ENCODE measurements around the gene MDM2. TPM values are rescaled to one million over a fixed set of nuclear protein-coding genes. Genes with fewer than 3 reads are reported as not detected.

Gene MDM2
- polyA plus RNA-seq, 3 donors = 16.2 to 39.9 (median 27.6) TPM

- peaks cover 4% of the 10 kb centered on the region for H3K79me2 ChIP-seq (ENCODE audit: insufficient read depth, low read length)
- no CpG with 5 or more reads among the region's 2 CpGs for WGBS (ENCODE audit: insufficient coverage)
- no peak overlapping the region for H3K4me3 Mint-ChIP-seq
- intact Hi-C loops (cut with micrococcal nuclease) = no loop called here
- H3K27ac Mint-ChIP-seq = no peak overlapping the region
- TF ChIP-seq, protein P1, sequence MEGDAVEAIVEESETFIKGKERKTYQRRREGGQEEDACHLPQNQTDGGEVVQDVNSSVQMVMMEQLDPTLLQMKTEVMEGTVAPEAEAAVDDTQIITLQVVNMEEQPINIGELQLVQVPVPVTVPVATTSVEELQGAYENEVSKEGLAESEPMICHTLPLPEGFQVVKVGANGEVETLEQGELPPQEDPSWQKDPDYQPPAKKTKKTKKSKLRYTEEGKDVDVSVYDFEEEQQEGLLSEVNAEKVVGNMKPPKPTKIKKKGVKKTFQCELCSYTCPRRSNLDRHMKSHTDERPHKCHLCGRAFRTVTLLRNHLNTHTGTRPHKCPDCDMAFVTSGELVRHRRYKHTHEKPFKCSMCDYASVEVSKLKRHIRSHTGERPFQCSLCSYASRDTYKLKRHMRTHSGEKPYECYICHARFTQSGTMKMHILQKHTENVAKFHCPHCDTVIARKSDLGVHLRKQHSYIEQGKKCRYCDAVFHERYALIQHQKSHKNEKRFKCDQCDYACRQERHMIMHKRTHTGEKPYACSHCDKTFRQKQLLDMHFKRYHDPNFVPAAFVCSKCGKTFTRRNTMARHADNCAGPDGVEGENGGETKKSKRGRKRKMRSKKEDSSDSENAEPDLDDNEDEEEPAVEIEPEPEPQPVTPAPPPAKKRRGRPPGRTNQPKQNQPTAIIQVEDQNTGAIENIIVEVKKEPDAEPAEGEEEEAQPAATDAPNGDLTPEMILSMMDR (IDR thresholded peaks at IDR 0.05) = no peak
- H3K4me1 Mint-ChIP-seq = no peaks in the 10 kb centered on the region
- H3K27me3 ChIP-seq (ENCODE audit: control insufficient read depth in 2 of 2, insufficient read depth in 2 of 2, low read length in 2 of 2) = no peaks in the 10 kb centered on the region
- no peak overlapping the region for H3K4me2 ChIP-seq (replicated peaks; ENCODE audit: extremely low read depth, low read length, poor library complexity, severe bottlenecking)
- peaks cover 61% of the 10 kb centered on the region for H4K20me1 ChIP-seq (ENCODE audit: insufficient read depth, low read length)
- peaks cover 60 to 88% of the 10 kb centered on the region in 2 donors for H3K36me3 ChIP-seq (replicated peaks in 1 of 2; ENCODE audit: control insufficient read depth in 1 of 2, insufficient read depth in 2 of 2, low read length in 2 of 2)
- no peak overlapping the region for H3K9ac ChIP-seq (ENCODE audit: insufficient read depth, low read length, poor library complexity, severe bottlenecking)
- H3K36me3 Mint-ChIP-seq = peaks cover 50 to 70% of the 10 kb centered on the region in 2 donors
- no peak for DNase-seq
- H3K4me1 ChIP-seq (ENCODE audit: control insufficient read depth in 1 of 2, insufficient read depth in 2 of 2, low read length in 2 of 2) = no peaks in the 10 kb centered on the region
- no peaks in the 10 kb centered on the region for H3K9me3 ChIP-seq (replicated peaks in 1 of 2; ENCODE audit: control insufficient read depth in 1 of 2, insufficient read depth in 1 of 2, low read length in 2 of 2)
- H2AFZ ChIP-seq (ENCODE audit: insufficient read depth, low read depth, low read length, poor library complexity, severe bottlenecking) = no peak overlapping the region
- peaks cover 0 to 1% (median 0%) of the 10 kb centered on the region in 3 donors for H3K27me3 Mint-ChIP-seq (ENCODE audit: low read depth in 3 of 3)
- H3K27ac ChIP-seq (ENCODE audit: low read depth in 1 of 2, low read length in 2 of 2) = no peak overlapping the region
- H3K4me3 ChIP-seq (replicated peaks in 1 of 3; ENCODE audit: low read depth in 2 of 3, low read length in 3 of 3) = no peak overlapping the region
- no peaks in the 10 kb centered on the region for H3K9me3 Mint-ChIP-seq
These were observed 33.7 kb downstream of the MDM2 start for GRCh38 chr12:68841717-68842116.

DNA sequence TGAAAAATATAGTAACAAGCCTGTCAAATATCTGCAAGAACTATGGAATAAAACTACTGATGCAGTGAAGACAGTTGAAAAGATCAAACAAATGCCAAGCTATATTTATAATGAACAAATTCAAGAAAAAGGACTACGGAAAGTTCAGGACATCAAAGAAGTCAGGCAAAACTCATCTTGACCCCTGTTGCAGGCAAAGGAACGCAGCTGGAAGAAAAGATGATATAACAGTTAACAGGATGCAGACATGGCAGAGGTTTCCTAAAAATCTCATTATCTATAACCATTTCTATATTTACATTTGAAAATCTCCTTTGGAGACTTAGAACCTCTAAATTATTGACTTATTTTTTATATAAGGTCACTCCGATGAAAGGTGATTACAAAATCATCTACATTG lies 34.1 kb downstream of the MDM2 start:
- Histone ChIP-seq H3K4me1 (ENCODE audit: control insufficient read depth in 1 of 2, insufficient read depth in 2 of 2, low read length in 2 of 2) (no peaks in the 10 kb centered on the region), H3K4me2 (replicated peaks; ENCODE audit: extremely low read depth, low read length, poor library complexity, severe bottlenecking) (no peak overlapping the region), H3K9ac (ENCODE audit: insufficient read depth, low read length, poor library complexity, severe bottlenecking) (no peak overlapping the region), H3K27ac (ENCODE audit: low read depth in 1 of 2, low read length in 2 of 2) (no peak overlapping the region), H3K27me3 (ENCODE audit: control insufficient read depth in 2 of 2, insufficient read depth in 2 of 2, low read length in 2 of 2) (no peaks in the 10 kb centered on the region), H3K9me3 (replicated peaks in 1 of 2; ENCODE audit: control insufficient read depth in 1 of 2, insufficient read depth in 1 of 2, low read length in 2 of 2) (no peaks in the 10 kb centered on the region), H4K20me1 (ENCODE audit: insufficient read depth, low read length) (peaks cover 60% of the 10 kb centered on the region), H3K79me2 (ENCODE audit: insufficient read depth, low read length) (peaks cover 4% of the 10 kb centered on the region), H3K36me3 (replicated peaks in 1 of 2; ENCODE audit: control insufficient read depth in 1 of 2, insufficient read depth in 2 of 2, low read length in 2 of 2) (peaks cover 55 to 84% of the 10 kb centered on the region in 2 donors), H3K4me3 (replicated peaks in 1 of 3; ENCODE audit: low read depth in 2 of 3, low read length in 3 of 3) (no peak overlapping the region), H2AFZ (ENCODE audit: insufficient read depth, low read depth, low read length, poor library complexity, severe bottlenecking) (no peak overlapping the region)
- H3K27ac Mint-ChIP-seq = no peak overlapping the region
- peaks cover 0 to 1% (median 0%) of the 10 kb centered on the region in 3 donors for H3K27me3 Mint-ChIP-seq (ENCODE audit: low read depth in 3 of 3)
- TF ChIP-seq, protein P1 (IDR thresholded peaks at IDR 0.05) = no peak
- H3K4me3 Mint-ChIP-seq = no peak overlapping the region
- H3K9me3 Mint-ChIP-seq = no peaks in the 10 kb centered on the region
- intact Hi-C loops (cut with micrococcal nuclease) = no loop called here
- no peak for DNase-seq
- no CpG with 5 or more reads among the region's 3 CpGs for WGBS (ENCODE audit: insufficient coverage)
- H3K4me1 Mint-ChIP-seq = no peaks in the 10 kb centered on the region
- peaks cover 46 to 66% of the 10 kb centered on the region in 2 donors for H3K36me3 Mint-ChIP-seq
